ENCODE measurements around the gene RASA3. TPM values are rescaled to one million over a fixed set of nuclear protein-coding genes. Genes with fewer than 3 reads are reported as not detected.

RASA3 gene
- total RNA-seq, 1 donor from 2014 or later, result 41.1 TPM

DNA sequence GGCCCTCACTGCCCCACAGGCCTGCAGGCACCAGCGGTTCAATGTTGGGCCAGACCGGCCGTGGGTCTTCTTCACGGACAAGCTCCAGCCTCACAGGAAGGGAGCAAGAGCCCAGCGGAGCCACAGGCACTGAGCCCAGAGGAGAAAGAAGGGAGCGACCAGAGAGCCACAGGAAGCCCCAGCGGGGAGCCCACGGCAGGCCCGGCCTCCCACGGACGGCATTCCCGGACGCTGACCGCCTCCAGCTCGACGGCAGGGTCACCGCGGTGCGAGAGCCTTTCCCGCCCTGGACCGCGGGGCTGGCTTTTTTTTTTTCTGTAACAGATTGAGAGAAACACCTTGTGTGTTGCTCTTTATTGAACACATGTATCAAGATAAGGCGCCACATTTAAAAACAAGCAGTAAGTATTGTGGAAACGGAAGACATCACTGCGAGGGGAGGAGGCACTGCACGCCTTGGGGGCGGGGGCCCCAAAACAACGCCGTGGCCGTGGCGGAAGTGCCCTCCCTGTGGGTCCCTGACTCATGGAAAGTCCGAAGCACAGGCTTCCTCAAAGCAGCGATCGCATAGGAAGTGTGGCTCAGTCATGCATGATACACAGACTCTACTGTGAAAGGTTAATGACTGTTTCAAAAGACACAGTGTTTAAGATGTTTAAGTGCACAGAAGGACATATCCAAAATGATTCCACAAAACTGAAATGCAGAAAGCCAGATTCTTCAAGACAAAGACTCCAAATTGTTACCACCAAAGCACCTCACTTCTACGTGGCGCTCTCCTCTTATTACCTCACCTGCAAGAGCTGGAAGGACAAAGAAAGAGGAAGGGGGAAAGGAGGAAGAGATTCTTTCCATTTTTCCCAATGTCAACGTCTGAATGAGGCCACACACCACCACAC is 3.5 kb downstream of the RASA3 start:
- H3K27ac Mint-ChIP-seq (ENCODE audit: unreplicated experiment), result peak overlapping the region; percentile 94
- FAIRE-seq (peak; percentile 82), DNase-seq (ENCODE audit: low read depth) (peak; percentile 95)
- peaks cover 82% of the 10 kb centered on the region for H3K79me2 ChIP-seq (ENCODE audit: insufficient read depth, low read length)
- H3K4me1 ChIP-seq (ENCODE audit: insufficient read depth, low read length), result peaks cover 57% of the 10 kb centered on the region
- peak overlapping the region; percentile 95 for H3K4me3 Mint-ChIP-seq (ENCODE audit: unreplicated experiment)
- peak overlapping the region; percentile 11 for H2AFZ ChIP-seq (ENCODE audit: low read depth, low read length)
- H3K27me3 Mint-ChIP-seq (ENCODE audit: low read depth, unreplicated experiment), result no peaks in the 10 kb centered on the region
- H3K9me3 Mint-ChIP-seq (ENCODE audit: unreplicated experiment), result no peaks in the 10 kb centered on the region
- peaks cover 58% of the 10 kb centered on the region for H4K20me1 ChIP-seq (ENCODE audit: insufficient read depth, low read length)
- no peaks in the 10 kb centered on the region for H3K36me3 ChIP-seq (ENCODE audit: insufficient read depth, low read length)
- no peaks in the 10 kb centered on the region for H3K27me3 ChIP-seq (ENCODE audit: insufficient read depth, low read length)
- peak overlapping the region; percentile 98 for H3K9ac ChIP-seq (ENCODE audit: low read length)
- H3K4me3 ChIP-seq (ENCODE audit: insufficient read depth, low read depth, low read length), result peak overlapping the region; percentile 99
- TF ChIP-seq, protein P1, sequence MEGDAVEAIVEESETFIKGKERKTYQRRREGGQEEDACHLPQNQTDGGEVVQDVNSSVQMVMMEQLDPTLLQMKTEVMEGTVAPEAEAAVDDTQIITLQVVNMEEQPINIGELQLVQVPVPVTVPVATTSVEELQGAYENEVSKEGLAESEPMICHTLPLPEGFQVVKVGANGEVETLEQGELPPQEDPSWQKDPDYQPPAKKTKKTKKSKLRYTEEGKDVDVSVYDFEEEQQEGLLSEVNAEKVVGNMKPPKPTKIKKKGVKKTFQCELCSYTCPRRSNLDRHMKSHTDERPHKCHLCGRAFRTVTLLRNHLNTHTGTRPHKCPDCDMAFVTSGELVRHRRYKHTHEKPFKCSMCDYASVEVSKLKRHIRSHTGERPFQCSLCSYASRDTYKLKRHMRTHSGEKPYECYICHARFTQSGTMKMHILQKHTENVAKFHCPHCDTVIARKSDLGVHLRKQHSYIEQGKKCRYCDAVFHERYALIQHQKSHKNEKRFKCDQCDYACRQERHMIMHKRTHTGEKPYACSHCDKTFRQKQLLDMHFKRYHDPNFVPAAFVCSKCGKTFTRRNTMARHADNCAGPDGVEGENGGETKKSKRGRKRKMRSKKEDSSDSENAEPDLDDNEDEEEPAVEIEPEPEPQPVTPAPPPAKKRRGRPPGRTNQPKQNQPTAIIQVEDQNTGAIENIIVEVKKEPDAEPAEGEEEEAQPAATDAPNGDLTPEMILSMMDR (IDR thresholded peaks at IDR 0.05; ENCODE audit: insufficient read depth, low read depth, low read length), result no peak
- TF ChIP-seq EZH2 (IDR thresholded peaks at IDR 0.05; ENCODE audit: insufficient read depth, low read length), result no peak
- peak overlapping the region; percentile 100 for H3K4me2 ChIP-seq (ENCODE audit: low read length)
- H3K27ac ChIP-seq (ENCODE audit: low read depth, low read length), result peak overlapping the region; percentile 98
- H3K9me3 ChIP-seq (ENCODE audit: insufficient read depth, low read depth, low read length), result no peaks in the 10 kb centered on the region
- peaks cover 10% of the 10 kb centered on the region for H3K36me3 Mint-ChIP-seq (ENCODE audit: low read depth, unreplicated experiment)
- peaks cover 47% of the 10 kb centered on the region for H3K4me1 Mint-ChIP-seq (ENCODE audit: low read depth, unreplicated experiment)

DNA sequence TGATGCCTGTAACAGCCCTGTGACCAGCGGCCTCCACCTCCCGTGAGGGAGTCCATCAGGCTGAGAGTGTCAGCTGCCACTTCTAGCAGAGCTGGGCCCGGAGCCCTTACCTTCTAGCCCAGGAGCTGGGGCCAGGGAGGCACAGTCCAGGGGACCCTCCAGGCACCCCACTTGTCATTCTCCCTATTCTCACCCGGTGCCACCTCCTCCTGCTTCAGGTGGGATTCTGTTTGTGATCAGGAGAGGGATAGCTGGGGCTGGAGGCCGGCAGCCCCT is 4.1 kb downstream of the RASA3 start:
- Histone ChIP-seq H3K9ac (ENCODE audit: low read length) (peak overlapping the region; percentile 98), H3K9me3 (ENCODE audit: insufficient read depth, low read depth, low read length) (no peaks in the 10 kb centered on the region), H3K36me3 (ENCODE audit: insufficient read depth, low read length) (no peaks in the 10 kb centered on the region), H3K4me3 (ENCODE audit: insufficient read depth, low read depth, low read length) (peak overlapping the region; percentile 99), H4K20me1 (ENCODE audit: insufficient read depth, low read length) (peaks cover 63% of the 10 kb centered on the region), H3K4me2 (ENCODE audit: low read length) (peak overlapping the region; percentile 100), H3K27me3 (ENCODE audit: insufficient read depth, low read length) (no peaks in the 10 kb centered on the region), H2AFZ (ENCODE audit: low read depth, low read length) (no peak overlapping the region), H3K4me1 (ENCODE audit: insufficient read depth, low read length) (peaks cover 57% of the 10 kb centered on the region), H3K79me2 (ENCODE audit: insufficient read depth, low read length) (peaks cover 87% of the 10 kb centered on the region), H3K27ac (ENCODE audit: low read depth, low read length) (peak overlapping the region; percentile 98)
- Mint-ChIP-seq H3K27me3 (ENCODE audit: low read depth, unreplicated experiment) (no peaks in the 10 kb centered on the region), H3K4me3 (ENCODE audit: unreplicated experiment) (peak overlapping the region; percentile 57), H3K27ac (ENCODE audit: unreplicated experiment) (peak overlapping the region; percentile 94), H3K4me1 (ENCODE audit: low read depth, unreplicated experiment) (peaks cover 48% of the 10 kb centered on the region), H3K9me3 (ENCODE audit: unreplicated experiment) (no peaks in the 10 kb centered on the region), H3K36me3 (ENCODE audit: low read depth, unreplicated experiment) (peaks cover 10% of the 10 kb centered on the region)
- FAIRE-seq (no peak), DNase-seq (ENCODE audit: low read depth) (no peak)
- TF ChIP-seq, protein P1 (IDR thresholded peaks at IDR 0.05; ENCODE audit: insufficient read depth, low read depth, low read length), result no peak
- no peak for TF ChIP-seq EZH2 (IDR thresholded peaks at IDR 0.05; ENCODE audit: insufficient read depth, low read length)

Measured in astrocyte (in vitro differentiated cells and primary cell).